SK-N-SH (cell line): ENCODE data around the gene SLC12A5.

Experiments
- CHD2 ChIP-seq: fragments of 150-350 bp; IDR thresholded peaks from 2 replicates; pipeline ENCODE4 v1.6.1; 2018; ENCODE audit warnings: low read length; ENCODE audit not compliant: partially characterized antibody
- EZH2phosphoT487 ChIP-seq: fragments of 200-600 bp; sonication (generic); IDR thresholded peaks from 2 replicates; pipeline ENCODE4 v1.6.1; 2017; ENCODE audit warnings: low read depth, mixed run types, mild to moderate bottlenecking, antibody characterized with exemption, moderate library complexity, borderline replicate concordance
- FOXM1 ChIP-seq: IDR thresholded peaks from 2 replicates; pipeline ENCODE4 v1.4.0; 2012; ENCODE audit warnings: low read depth, mild to moderate bottlenecking
- GATA2 ChIP-seq: sonication (generic); formaldehyde crosslinking; IDR thresholded peaks from 2 replicates; pipeline ENCODE4 v1.5.0; 2020; ENCODE audit warnings: mild to moderate bottlenecking, missing genetic modification reagents
- RFX5 ChIP-seq: IDR thresholded peaks from 2 replicates; pipeline ENCODE4 v1.6.1; 2012; ENCODE audit warnings: mild to moderate bottlenecking, improper control_type of control experiment, low read length
- SMC3 ChIP-seq: IDR thresholded peaks from 2 replicates; pipeline ENCODE4 v1.6.1; 2012; ENCODE audit warnings: low read depth, low read length, improper control_type of control experiment
- TAF1 ChIP-seq: IDR thresholded peaks from 2 replicates; pipeline ENCODE4 v1.6.1; 2012; ENCODE audit warnings: low read depth, mild to moderate bottlenecking, low read length, moderate library complexity, borderline replicate concordance
- TF ChIP-seq, protein P1 (sequence below): fragments of 150-350 bp; IDR thresholded peaks from 2 replicates; pipeline ENCODE4 v1.6.1; 2017; ENCODE audit warnings: antibody characterized with exemption, low read length, low read depth, borderline replicate concordance

DNA sequence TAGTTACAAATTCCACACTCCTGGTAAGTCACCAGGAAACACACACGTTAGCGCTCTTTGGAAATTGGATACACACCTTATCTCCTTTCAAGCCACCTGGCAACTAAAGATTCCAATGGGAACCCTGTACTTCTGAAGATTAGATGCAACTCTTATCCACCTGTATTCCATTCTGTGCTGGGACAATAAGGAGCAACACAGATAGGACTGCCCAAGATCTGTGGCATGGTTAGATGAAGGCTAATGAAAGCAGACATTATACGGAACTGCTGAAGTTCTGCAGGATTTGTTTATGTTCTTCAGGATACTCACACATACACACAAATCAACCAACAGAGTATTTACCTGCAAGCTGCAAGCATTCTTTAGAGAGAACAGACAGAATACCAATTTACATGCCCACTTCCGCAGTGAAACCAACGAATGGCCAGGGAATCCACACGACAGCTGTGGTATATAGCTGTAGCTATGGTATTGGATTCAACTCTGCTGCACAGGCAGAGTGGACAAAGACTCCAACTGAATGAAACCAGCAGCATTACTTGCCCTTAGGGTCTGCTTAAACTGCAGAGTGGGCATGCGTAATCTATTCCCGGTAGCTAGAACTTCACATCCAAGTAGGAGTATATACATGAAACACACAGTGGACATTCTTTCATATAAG is 48.8 kb downstream of the SLC12A5 start:
- TF ChIP-seq SMC3, result no peak
- no peak for TF ChIP-seq EZH2phosphoT487
- TF ChIP-seq RFX5, result no peak
- TF ChIP-seq, protein P1, sequence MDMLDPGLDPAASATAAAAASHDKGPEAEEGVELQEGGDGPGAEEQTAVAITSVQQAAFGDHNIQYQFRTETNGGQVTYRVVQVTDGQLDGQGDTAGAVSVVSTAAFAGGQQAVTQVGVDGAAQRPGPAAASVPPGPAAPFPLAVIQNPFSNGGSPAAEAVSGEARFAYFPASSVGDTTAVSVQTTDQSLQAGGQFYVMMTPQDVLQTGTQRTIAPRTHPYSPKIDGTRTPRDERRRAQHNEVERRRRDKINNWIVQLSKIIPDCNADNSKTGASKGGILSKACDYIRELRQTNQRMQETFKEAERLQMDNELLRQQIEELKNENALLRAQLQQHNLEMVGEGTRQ, result no peak
- TF ChIP-seq CHD2, result no peak
- TF ChIP-seq FOXM1, result no peak
- TF ChIP-seq GATA2, result no peak
- TF ChIP-seq TAF1, result no peak
